ENCODE measurements around the gene KIF3C. TPM values are rescaled to one million over a fixed set of nuclear protein-coding genes. Genes with fewer than 3 reads are reported as not detected.

KIF3C gene
- total RNA-seq, 2 donors from 2014 or later: 42.9 to 51.4 TPM

DNA sequence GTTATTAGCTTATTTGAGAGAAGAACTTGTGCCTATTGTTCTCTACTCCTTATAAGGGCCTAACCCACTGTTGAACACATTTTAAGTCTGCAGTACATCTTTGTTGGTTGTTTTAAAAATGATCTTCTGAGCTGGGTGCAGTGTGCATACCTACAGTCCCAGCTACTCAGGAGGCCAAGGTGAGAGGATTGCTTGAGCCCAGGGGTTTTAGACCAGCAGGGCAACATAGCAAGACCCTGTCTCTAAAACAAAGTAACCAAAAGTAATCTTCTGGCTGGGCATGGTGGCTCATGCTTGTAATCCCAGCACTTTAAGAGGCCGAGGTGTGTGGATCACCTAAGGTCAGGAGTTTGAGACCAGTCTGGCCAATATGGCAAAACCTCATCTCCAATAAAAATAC is 25.8 kb upstream of the KIF3C start:
- Mint-ChIP-seq H3K27me3 (ENCODE audit: insufficient read depth) (no peaks in the 10 kb centered on the region), H3K4me1 (peaks cover 19% of the 10 kb centered on the region), H3K36me3 (ENCODE audit: low read depth) (no peaks in the 10 kb centered on the region), H3K27ac (no peak overlapping the region), H3K4me3 (no peak overlapping the region), H3K9me3 (peaks cover 4% of the 10 kb centered on the region)
- no peaks in the 10 kb centered on the region for H3K9me3 ChIP-seq (ENCODE audit: control insufficient read depth, low read length)
- WGBS, 2 experiments (ENCODE audit: insufficient coverage in 1 of 2, insufficient read length in 1 of 2): 83 to 100% methylated on average over 1 of the region's 1 CpG
- no peaks in the 10 kb centered on the region for H3K27me3 ChIP-seq (ENCODE audit: control insufficient read depth, insufficient read depth, low read length, poor library complexity, severe bottlenecking)
- H3K9ac ChIP-seq (ENCODE audit: extremely low read depth, low read length, poor library complexity, severe bottlenecking): no peak overlapping the region
- TF ChIP-seq, protein P1, sequence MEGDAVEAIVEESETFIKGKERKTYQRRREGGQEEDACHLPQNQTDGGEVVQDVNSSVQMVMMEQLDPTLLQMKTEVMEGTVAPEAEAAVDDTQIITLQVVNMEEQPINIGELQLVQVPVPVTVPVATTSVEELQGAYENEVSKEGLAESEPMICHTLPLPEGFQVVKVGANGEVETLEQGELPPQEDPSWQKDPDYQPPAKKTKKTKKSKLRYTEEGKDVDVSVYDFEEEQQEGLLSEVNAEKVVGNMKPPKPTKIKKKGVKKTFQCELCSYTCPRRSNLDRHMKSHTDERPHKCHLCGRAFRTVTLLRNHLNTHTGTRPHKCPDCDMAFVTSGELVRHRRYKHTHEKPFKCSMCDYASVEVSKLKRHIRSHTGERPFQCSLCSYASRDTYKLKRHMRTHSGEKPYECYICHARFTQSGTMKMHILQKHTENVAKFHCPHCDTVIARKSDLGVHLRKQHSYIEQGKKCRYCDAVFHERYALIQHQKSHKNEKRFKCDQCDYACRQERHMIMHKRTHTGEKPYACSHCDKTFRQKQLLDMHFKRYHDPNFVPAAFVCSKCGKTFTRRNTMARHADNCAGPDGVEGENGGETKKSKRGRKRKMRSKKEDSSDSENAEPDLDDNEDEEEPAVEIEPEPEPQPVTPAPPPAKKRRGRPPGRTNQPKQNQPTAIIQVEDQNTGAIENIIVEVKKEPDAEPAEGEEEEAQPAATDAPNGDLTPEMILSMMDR (conservative IDR thresholded peaks at IDR 0.05): no peak
- no peaks in the 10 kb centered on the region for H3K36me3 ChIP-seq (ENCODE audit: control insufficient read depth, insufficient read depth, low read length)
- no peak overlapping the region for H3K27ac ChIP-seq (ENCODE audit: low read depth, low read length)
- H3K4me3 ChIP-seq (ENCODE audit: low read length): no peak overlapping the region
- H3K4me1 ChIP-seq (ENCODE audit: control insufficient read depth, insufficient read depth, low read length): peaks cover 11% of the 10 kb centered on the region
- DNase-seq: no peak

DNA sequence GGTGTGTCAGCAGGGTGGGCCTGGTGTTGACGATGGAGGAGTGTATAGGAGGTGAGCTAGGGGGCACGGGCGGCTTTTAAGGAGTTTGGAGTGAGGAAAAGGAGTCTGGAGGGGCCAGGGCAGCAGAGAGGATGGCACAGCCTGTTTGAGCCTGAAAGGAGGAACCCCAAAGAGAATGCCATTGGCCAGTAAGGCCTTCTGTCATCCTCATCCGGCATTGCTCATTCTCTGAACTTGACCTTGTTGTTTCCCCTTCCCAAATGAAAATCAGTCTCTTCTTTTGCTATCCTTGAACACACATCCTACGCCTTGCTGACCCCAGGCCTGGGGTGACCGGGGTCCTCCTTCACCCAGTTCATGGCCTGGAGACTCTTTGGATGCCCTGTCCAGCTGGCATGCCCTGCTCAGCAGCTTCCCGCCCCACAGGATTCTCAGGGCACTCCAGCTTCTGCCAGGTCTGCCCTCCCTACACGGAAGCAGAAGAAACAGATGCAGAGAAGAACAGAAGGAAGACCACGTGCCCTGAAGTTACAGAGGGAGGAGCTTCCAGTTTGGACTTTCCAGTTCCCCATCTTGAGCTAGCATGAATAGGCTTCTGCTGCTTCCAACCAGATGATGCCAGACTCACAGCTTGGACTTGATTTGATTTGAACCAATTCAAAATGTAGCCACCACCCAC is 20.5 kb upstream of the KIF3C start:
- Mint-ChIP-seq H3K9me3 (no peaks in the 10 kb centered on the region), H3K4me3 (no peak overlapping the region), H3K27me3 (ENCODE audit: insufficient read depth) (no peaks in the 10 kb centered on the region), H3K4me1 (peaks cover 6% of the 10 kb centered on the region), H3K27ac (no peak overlapping the region), H3K36me3 (ENCODE audit: low read depth) (no peaks in the 10 kb centered on the region)
- WGBS, 2 experiments (ENCODE audit: insufficient coverage in 1 of 2, insufficient read length in 1 of 2): 94% methylated on average over 7 to 9 of the region's 9 CpGs
- no peaks in the 10 kb centered on the region for H3K36me3 ChIP-seq (ENCODE audit: control insufficient read depth, insufficient read depth, low read length)
- H3K9me3 ChIP-seq (ENCODE audit: control insufficient read depth, low read length): no peaks in the 10 kb centered on the region
- H3K27me3 ChIP-seq (ENCODE audit: control insufficient read depth, insufficient read depth, low read length, poor library complexity, severe bottlenecking): no peaks in the 10 kb centered on the region
- no peak overlapping the region for H3K4me3 ChIP-seq (ENCODE audit: low read length)
- TF ChIP-seq, protein P1 (conservative IDR thresholded peaks at IDR 0.05): no peak
- no peak overlapping the region for H3K27ac ChIP-seq (ENCODE audit: low read depth, low read length)
- no peak for DNase-seq
- H3K9ac ChIP-seq (ENCODE audit: extremely low read depth, low read length, poor library complexity, severe bottlenecking): no peak overlapping the region
- H3K4me1 ChIP-seq (ENCODE audit: control insufficient read depth, insufficient read depth, low read length): peaks cover 5% of the 10 kb centered on the region

- Histone ChIP-seq H3K4me1 (ENCODE audit: control insufficient read depth, insufficient read depth, low read length) (peaks cover 5% of the 10 kb centered on the region), H3K9me3 (ENCODE audit: control insufficient read depth, low read length) (no peaks in the 10 kb centered on the region), H3K9ac (ENCODE audit: extremely low read depth, low read length, poor library complexity, severe bottlenecking) (no peak overlapping the region), H3K27me3 (ENCODE audit: control insufficient read depth, insufficient read depth, low read length, poor library complexity, severe bottlenecking) (no peaks in the 10 kb centered on the region), H3K36me3 (ENCODE audit: control insufficient read depth, insufficient read depth, low read length) (no peaks in the 10 kb centered on the region), H3K27ac (ENCODE audit: low read depth, low read length) (no peak overlapping the region), H3K4me3 (ENCODE audit: low read length) (no peak overlapping the region)
- Mint-ChIP-seq H3K27ac (no peak overlapping the region), H3K4me3 (no peak overlapping the region), H3K4me1 (peaks cover 9% of the 10 kb centered on the region), H3K36me3 (ENCODE audit: low read depth) (no peaks in the 10 kb centered on the region), H3K27me3 (ENCODE audit: insufficient read depth) (no peaks in the 10 kb centered on the region), H3K9me3 (no peaks in the 10 kb centered on the region)
- WGBS, 2 experiments (ENCODE audit: insufficient coverage in 1 of 2, insufficient read length in 1 of 2): 89 to 94% methylated on average over 2 to 4 of the region's 4 CpGs
- TF ChIP-seq, protein P1 (conservative IDR thresholded peaks at IDR 0.05): no peak
- no peak for DNase-seq
These were observed 19.6 kb upstream of the KIF3C start for GRCh38 chr2:26001743-26002351.
